IPS DF 6.9 (cell line): ENCODE results near the gene FDX1.

Experiments
- DNase-seq: peaks from one replicate; pipeline ENCODE4 v3.0.0-alpha.2; 2013; ENCODE audit warnings: low read depth, low spot score
- H3K27ac ChIP-seq: one replicate; pipeline ENCODE4 v1.5.1; 2013; ENCODE audit warnings: low read length, control low read depth
- H3K27me3 ChIP-seq: 2 replicates; pipeline ENCODE4 v1.6.1; 2013; ENCODE audit warnings: mild to moderate bottlenecking, low read length; ENCODE audit not compliant: control insufficient read depth, insufficient read depth
- H3K36me3 ChIP-seq: 2 replicates; pipeline ENCODE4 v1.6.1; 2013; ENCODE audit warnings: low read length; ENCODE audit not compliant: control insufficient read depth, insufficient read depth
- H3K4me1 ChIP-seq: 2 replicates; pipeline ENCODE4 v1.6.1; 2013; ENCODE audit warnings: low read length; ENCODE audit not compliant: control insufficient read depth, insufficient read depth
- H3K4me3 ChIP-seq: 2 replicates; pipeline ENCODE4 v1.5.1; 2013; ENCODE audit warnings: mild to moderate bottlenecking, low read length
- H3K9me3 ChIP-seq: 2 replicates; pipeline ENCODE4 v1.6.1; 2013; ENCODE audit warnings: low read length, inconsistent platforms; ENCODE audit not compliant: control insufficient read depth, insufficient read depth
- WGBS: extraction: QIAGEN DNeasy Blood & Tissue Kit; methylation state at CpG from one replicate; pipeline ENCODE4 v1.1.7; 2013; ENCODE audit warnings: mixed read lengths, missing lambda C conversion rate; ENCODE audit not compliant: insufficient read length, insufficient coverage; 5-methylcytosine and 5-hydroxymethylcytosine counted together

Gene FDX1

DNA sequence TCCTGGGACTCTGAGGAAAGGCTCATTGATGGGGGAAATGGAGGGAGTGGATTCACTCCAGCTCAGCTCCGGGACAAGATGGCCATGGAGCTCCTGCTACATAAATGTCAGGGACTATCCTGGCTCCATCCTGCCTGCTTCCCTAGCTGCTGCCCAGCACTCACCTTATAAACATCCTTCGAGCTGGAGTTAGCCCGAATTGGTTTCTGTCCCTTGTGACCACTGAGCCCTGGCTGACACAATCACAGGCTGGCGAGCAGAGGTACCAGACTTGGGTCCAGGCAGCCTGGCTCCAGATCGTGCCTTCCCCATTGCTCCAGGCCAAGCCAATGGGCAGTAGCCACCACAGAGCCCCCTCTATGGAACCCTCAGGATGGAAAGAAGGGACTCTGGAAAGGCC, 77.6 kb downstream of the FDX1 start:
- Histone ChIP-seq H3K4me1 (peaks cover 2% of the 10 kb centered on the region; the same call in 1 of the 2 replicates), H3K36me3 (no peaks in the 10 kb centered on the region), H3K27ac (no peak overlapping the region), H3K4me3 (no peak overlapping the region), H3K9me3 (no peaks in the 10 kb centered on the region), H3K27me3 (no peaks in the 10 kb centered on the region)
- no CpG with 5 or more reads among the region's 5 CpGs for WGBS
- no peak for DNase-seq

DNA sequence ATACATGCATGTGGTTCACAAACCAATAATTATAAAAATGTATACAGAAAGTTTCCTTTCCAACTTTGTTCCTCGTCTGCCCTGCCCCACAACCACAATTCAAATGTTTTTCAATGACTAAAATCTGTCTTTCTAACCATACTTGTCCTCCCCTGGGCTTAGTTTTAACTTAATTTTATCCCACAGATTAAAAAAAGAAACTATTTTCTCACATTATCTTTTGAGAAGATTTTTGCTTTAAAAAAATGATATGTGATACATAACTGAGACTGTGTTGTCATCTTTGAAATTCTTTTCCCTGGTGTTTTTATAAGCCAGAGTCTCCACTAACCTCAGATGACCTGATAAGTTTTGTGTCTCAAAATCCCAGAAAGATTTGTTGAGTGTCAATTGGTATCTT, 79.0 kb downstream of the FDX1 start:
- Histone ChIP-seq H3K27ac (no peak overlapping the region), H3K9me3 (no peaks in the 10 kb centered on the region), H3K4me1 (peaks cover 2% of the 10 kb centered on the region; the same call in 1 of the 2 replicates), H3K4me3 (no peak overlapping the region), H3K27me3 (no peaks in the 10 kb centered on the region), H3K36me3 (no peaks in the 10 kb centered on the region)
- WGBS, result no CpG with 5 or more reads among the region's 1 CpG
- DNase-seq, result no peak

DNA sequence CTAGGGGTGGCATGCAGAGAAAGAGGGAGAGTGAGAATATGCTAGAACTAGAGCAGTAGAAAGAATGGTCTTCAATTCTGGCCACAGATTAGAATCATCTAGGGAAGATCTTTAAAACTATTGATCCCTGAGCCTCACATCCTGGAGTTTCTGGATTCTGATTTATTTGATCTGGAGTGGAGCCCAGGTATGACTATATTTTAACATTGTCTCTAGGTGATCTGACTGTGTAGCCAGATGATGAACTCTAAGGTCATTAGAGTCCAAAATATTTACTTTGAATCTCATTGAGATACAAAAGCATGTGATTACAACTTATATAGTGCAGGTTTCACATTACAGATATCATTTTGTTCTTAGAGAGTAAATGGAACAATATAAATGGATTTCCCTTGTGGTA, 79.7 kb downstream of the FDX1 start:
- H3K9me3 ChIP-seq, result no peaks in the 10 kb centered on the region
- DNase-seq, result no peak
- H3K4me3 ChIP-seq, result no peak overlapping the region
- H3K36me3 ChIP-seq, result no peaks in the 10 kb centered on the region
- H3K27ac ChIP-seq, result no peak overlapping the region
- peaks cover 2% of the 10 kb centered on the region; the same call in 1 of the 2 replicates for H3K4me1 ChIP-seq
- no peaks in the 10 kb centered on the region for H3K27me3 ChIP-seq

DNA sequence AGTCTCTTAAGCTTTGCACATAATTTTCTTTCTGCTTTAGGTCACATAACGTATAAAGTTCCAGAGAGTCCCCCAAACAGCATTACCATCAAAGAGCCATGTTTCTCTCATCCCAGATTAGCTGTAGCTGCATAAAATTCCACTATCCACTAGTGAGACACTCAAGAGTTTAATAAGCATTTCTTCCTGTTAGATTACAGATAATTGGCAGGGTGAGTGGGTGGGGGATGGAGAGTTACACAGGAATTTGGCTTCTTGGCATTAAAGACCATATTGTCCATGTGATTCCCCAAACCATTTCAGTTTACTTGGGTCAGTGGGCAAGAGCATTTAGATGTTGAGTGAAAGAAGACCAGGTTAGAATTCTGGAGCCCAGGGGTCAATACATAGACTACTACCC, 82.3 kb downstream of the FDX1 start:
- no peaks in the 10 kb centered on the region for H3K27me3 ChIP-seq
- no peaks in the 10 kb centered on the region for H3K9me3 ChIP-seq
- no CpG with 5 or more reads among the region's 1 CpG for WGBS
- DNase-seq, result no peak
- H3K27ac ChIP-seq, result no peak overlapping the region
- H3K4me3 ChIP-seq, result no peak overlapping the region
- H3K4me1 ChIP-seq, result no peaks in the 10 kb centered on the region
- no peaks in the 10 kb centered on the region for H3K36me3 ChIP-seq

DNA sequence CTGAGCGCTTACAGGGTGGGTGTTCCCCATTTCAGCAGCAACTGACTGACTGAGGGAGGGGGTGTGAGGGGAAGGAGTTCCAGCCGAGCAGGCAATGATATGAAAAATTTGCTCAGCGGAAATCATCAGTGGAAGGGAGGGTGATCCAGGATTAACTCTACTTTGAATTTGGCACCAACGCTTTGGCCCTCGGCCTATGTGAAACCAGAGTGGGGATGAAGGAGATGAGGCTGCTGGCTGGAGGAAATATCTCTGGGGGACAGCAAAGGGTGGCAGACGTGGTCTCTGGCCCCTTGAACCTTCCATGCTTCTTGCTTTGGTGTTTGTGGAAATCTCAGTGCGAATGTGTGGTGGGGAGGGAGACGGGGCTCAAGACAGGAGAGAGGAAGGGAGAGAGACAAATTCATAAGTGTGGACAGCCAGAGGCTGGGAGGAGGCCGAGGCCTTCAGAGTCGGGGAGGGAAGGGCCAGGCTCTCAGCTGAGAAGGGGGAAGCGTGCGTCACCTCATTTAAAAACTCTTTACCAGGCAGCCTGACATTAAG, 83.6 kb downstream of the FDX1 start:
- Histone ChIP-seq H3K4me3 (no peak overlapping the region), H3K4me1 (no peaks in the 10 kb centered on the region), H3K27ac (no peak overlapping the region), H3K9me3 (no peaks in the 10 kb centered on the region), H3K27me3 (no peaks in the 10 kb centered on the region), H3K36me3 (no peaks in the 10 kb centered on the region)
- no CpG with 5 or more reads among the region's 12 CpGs for WGBS
- no peak for DNase-seq

DNA sequence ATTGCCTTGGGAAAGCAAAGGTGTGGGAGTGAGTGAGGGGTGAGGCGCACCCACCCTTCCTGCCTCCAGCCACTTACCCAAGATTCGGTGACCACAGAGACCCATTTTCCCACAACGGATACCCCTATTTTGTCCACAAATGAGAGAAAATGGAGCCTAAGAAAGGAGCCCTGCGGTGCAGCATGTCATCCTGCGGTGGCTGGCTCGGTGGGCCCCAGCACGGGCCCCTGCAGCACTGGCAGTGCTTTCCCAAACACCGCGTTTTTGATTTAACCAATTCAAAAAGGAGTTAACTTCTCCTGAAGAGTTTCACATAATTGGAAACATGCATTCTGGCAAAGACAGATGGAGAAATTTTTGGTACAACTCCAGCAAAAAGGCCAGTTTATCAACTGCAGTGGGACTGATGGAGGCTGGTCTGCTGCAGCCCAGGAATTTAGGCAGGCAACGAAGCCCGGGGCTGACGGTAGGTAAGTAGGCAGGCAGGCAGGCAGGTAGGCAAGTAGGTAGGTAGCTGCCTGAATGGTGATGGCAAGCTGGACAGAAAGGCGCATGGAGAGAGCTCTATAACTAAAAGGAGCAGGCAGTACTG, 84.2 kb downstream of the FDX1 start:
- Histone ChIP-seq H3K9me3 (no peaks in the 10 kb centered on the region), H3K36me3 (no peaks in the 10 kb centered on the region), H3K4me1 (no peaks in the 10 kb centered on the region), H3K27me3 (no peaks in the 10 kb centered on the region), H3K4me3 (no peak overlapping the region), H3K27ac (no peak overlapping the region)
- no peak for DNase-seq
- WGBS, result no CpG with 5 or more reads among the region's 13 CpGs
